ENCODE data around the gene FGF9. TPM values are rescaled to one million over a fixed set of nuclear protein-coding genes. Genes with fewer than 3 reads are reported as not detected.

Gene FGF9
- total and polyA plus RNA-seq, 2 of the 8 experiments (the other 6 are each of a cell fraction or from before 2014, with no cell fraction given) = 0.02 TPM; not detected in 1

DNA sequence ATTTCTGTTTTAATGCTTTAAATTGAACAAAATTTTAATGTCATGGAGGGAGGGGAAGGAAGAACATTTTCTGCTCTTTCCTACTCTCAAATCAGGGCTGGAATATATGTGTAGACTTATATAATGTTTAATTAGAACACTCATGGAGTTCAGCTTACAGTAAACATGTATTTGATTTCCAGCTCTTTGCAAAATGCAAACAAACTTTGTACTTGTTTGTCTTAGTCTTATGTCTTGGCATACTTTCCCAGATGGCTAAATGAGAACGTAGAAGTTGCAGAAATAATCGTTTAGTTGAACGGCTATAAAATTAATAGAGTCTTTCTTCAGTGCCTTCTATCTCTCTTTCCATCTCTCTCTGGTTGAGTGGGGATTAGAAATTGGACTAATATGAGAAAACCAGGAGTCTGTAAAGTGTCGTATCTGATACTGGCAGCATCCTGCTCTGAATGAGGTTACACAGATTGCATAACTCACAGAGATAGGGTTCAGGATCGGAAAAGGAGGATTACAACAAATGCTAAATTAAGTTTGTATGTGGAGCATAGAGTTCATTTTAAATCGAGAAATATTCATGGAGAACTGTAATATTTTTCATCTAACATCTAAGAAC, 82.3 kb downstream of the FGF9 start (continued):
- TF ChIP-seq PHF8 (conservative IDR thresholded peaks at IDR 0.05; ENCODE audit: low read depth, low read length) = no peak
- TF ChIP-seq GTF2F1 (IDR thresholded peaks at IDR 0.05; ENCODE audit: borderline replicate concordance, low read depth, low read length) = no peak
- TF ChIP-seq YY1 (IDR thresholded peaks at IDR 0.05; ENCODE audit: low read depth, low read length) = no peak
- TF ChIP-seq TAF1 (IDR thresholded peaks at IDR 0.05; ENCODE audit: low read depth, low read length) = no peak

Other genes with a start within 250 kb of the FGF9 start
- 80.7 and 89.0 TPM in 2 replicates for gene ZDHHC20, start 211.8 kb upstream of the FGF9 start, total RNA-seq (2021; fragmentation: NEBNext Ultra II Directional; extraction: Animal tissue kit (Norgen Biotek cat#: 25700))
- gene ZDHHC20, start 211.8 kb upstream of the FGF9 start, polyA plus RNA-seq (2011; rRNA removed) = 16.4 and 18.4 TPM in 2 replicates
- gene MICU2, start 66.9 kb upstream of the FGF9 start, total RNA-seq (2021; fragmentation: NEBNext Ultra II Directional; extraction: Animal tissue kit (Norgen Biotek cat#: 25700)) = 34.6 and 36.5 TPM in 2 replicates
- 34.6 and 50.3 TPM in 2 replicates for gene MICU2, start 66.9 kb upstream of the FGF9 start, polyA plus RNA-seq (2011; rRNA removed)

All from H1 (cell line).